EH (cell line): Measurements from ENCODE around the gene RPS16.

Experiments
- DNase-seq: peaks from one replicate; pipeline ENCODE4 v3.0.0-alpha.2; 2015; ENCODE audit warnings: low read depth

Gene RPS16

DNA sequence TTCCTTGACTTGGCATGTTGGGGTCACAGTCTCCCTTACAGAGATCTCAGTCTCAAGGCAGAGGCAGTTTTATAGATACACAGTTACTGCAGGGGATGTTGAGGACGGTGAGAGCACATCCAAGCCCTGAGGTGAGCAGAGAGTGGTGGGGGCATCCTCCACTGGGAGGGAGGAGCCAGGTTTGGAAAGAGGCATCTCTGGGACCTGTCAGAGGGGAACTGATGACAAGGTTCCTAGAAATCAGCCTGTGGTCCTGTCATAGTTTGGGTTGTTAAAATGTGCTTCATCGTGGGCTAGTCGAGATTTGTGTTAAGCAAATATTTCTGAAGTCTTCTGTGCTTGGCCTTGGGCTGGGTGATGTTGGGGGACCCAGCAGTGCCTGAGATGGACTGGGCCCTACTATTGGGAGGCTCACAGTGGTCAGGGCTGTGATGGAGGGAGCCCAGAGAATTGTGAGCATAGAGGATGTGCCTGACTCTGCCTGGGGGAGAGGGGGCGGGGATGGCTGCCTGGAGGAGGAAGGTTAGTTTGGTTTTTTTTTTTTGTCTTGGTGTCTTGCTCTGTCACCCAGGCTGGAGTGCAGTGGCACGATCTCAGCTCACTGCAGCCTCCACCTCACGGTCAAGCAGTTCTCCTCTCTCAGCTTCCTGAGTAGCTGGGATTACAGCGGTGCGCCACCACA is 13.5 kb upstream of the RPS16 start:
- DNase-seq = no peak

GRCh38 chr19:39448271-39448670 is 12.5 kb upstream of the RPS16 start:
- DNase-seq = peak; percentile 76

DNA sequence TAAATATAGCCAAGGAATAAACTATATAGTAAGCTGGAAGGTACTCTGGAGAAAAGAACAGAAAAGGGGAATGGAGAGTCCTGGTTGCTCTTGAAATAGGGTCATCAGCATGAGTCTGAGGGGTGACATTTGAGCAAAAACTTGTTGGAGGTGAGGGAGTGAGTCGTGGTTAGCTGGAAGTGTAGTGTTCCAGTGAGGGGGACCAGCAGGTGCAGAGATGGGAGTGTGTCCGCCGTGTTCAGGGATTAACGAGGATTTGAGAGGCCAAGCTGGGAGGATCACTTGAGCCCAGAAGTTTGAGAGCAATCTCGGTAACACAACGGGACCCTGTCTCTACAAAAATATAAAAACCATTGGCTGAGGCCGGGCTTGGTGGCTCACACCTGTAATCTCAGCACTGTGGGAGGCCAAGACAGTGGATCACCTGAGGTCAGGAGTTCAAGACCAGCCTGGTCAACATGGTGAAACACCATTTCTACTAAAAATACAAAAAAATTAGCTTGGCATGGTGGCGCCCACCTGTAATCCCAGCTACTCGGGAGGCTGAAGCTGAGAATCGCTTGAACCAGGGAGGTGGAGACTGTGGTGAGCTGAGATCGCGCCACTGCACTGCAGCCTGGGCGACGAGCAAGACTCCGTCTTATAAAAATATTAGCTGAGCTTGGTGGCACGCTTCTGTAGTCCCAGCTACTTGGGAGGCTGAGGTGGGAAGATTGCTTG is 10.8 kb upstream of the RPS16 start:
- no peak for DNase-seq

- peak; percentile 98 for DNase-seq
These were observed 9.7 kb upstream of the RPS16 start, which contains the start of gene SUPT5H for GRCh38 chr19:39445196-39446111. Gene SUPT5H (plus strand): TSS chr19:39445582. CDS start chr19:39445891, 309 bp downstream.

GRCh38 chr19:39444598-39445195 is 8.9 kb upstream of the RPS16 start:
- DNase-seq = peak; percentile 50

DNA sequence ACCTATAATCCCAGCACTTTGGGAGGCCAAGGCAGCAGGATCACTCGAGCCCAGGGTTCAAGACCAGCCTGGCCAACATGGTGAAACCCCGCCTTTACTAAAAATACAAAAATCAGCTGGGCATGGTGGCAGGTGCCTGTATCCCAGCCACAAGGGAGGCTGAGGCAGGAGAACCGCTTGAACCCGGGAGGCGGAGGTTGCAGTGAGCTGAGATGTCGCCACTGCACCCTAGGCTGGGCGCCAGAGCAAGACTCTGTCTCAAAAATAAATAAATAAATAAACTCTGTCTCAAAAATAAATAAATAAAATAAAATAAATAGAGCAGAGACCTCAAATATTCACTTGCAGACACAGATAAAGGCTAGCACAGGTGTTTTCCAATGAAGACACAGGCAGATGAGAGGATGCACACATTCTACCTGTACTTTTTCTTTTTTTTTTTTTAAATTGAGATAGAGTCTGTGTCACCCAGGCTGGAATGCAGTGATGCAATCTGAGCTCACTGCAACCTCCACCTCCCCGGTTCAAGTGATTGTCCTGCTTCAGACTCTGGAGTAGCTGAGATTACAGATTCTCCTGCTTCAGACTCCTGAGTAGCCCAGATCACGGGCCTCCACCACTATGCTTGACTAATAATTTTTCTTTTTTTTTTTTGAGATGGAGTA is 2.7 kb upstream of the RPS16 start:
- DNase-seq = peak; percentile 67

DNA sequence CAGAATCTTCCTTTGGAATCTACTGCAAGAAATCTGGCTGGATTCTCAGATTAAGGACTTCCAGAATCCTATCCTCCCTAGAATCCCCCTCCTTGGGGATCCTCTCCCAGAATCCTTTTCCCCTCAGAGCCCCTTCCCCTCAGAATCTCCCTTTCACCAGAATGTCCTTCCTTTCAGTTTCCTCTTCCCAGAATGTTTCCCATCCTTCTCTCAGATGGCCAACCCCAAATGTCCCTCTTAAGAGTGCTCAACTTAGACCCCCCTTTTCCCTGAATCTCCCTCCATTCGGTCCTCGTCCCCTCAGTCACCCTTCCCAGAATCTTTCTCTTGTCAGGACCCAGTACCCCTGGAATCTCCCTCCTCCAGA is 584 bp upstream of the RPS16 start:
- no peak for DNase-seq

GRCh38 chr19:39434123-39435076 is 1.3 kb downstream of the RPS16 start:
- peak; percentile 23 for DNase-seq

GRCh38 chr19:39433480-39434079 is 2.2 kb downstream of the RPS16 start:
- DNase-seq = no peak

GRCh38 chr19:39432677-39433025 is 3.1 kb downstream of the RPS16 start:
- DNase-seq = no peak

DNA sequence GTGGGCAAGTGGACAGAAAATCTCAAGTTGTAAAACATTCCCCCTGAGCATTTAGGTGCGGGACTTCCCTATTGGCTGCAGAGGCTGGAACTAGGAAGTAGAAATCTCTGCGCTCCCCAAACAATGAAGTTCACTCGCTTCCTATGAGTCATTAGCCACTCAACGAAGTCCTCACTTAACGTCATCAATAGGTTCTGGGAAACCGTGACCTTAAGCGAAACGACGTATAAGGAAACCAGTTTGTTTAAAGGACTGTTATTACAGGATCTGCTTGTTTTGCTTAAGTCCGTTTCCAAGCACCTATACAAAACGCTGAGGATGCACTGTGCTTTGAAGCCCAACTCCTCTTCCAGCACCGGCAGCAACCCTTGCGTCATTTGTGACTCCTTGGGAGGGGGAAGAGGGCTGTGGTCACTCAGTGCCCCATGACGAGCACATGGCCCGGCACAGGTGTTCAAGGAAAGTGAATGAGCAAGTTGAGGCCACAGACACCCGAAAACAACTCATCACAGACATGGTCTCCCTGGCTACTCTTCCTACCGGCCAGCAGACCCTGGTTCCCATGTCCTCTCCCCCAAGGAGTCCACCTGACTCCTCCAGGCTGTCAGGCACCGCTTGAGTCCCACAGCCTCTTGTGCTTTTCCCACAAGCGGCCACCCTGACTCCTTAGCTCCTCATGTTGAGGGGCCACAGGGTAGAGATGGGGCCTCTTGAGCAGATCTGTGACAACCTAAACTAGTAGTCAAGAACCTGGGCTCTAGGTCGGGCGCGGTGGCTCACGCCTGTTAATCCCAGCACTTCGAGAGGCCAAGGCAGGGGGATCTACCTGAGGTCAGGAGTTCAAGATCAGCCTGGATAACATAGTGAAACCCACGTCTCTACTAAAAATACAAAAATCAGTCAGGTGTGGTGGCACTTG is 4.8 kb downstream of the RPS16 start:
- DNase-seq = peak; percentile 81

- peak; percentile 95 for DNase-seq
These were observed 7.3 kb downstream of the RPS16 start for GRCh38 chr19:39428283-39429112.

DNA sequence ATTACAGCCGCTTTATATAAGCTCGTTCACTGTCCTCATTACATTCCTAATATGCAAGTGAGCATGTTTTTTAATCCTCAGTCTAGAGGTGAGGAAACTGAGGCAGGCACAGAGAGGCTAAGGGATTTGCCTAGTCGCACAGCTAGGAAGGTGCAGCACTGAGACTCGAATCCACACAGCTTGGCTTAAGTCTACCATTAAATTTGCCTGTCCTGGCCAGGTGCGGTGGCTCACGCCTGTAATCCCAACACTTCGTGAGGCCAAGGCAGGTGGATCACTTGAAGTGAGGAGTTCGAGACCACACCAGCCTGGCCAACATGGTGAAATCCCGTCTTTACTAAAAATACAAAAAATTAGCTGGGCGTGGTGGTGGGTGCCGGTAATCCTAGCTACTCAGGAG is 8.0 kb downstream of the RPS16 start:
- DNase-seq = no peak

- DNase-seq = no peak
These were observed 9.6 kb downstream of the RPS16 start for GRCh38 chr19:39426170-39426569.

- no peak for DNase-seq
These were observed 10.0 kb downstream of the RPS16 start for GRCh38 chr19:39425744-39426143.

DNA sequence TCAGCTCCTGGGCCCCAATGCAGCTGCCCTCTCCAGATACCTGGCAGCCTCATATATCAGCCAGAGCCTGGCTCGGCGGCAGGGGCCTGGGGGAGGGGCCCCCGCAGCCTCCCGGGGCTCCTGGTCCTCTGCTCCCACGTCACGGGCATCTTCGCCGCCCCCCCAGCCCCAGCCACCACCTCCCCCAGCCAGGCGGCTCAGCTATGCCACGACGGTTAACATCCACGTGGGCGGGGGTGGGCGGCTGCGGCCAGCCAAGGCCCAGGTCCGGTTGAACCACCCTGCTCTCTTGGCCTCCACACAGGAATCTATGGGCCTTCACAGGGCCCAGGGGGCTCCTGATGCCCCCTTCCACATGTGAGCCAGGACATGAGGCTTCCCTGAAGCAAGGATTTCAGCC is 10.8 kb downstream of the RPS16 start:
- DNase-seq = no peak

- no peak for DNase-seq
These were observed 12.3 kb downstream of the RPS16 start for GRCh38 chr19:39423258-39424086.
